ENCODE data around the gene GZMH.

- TF ChIP-seq, protein P1, sequence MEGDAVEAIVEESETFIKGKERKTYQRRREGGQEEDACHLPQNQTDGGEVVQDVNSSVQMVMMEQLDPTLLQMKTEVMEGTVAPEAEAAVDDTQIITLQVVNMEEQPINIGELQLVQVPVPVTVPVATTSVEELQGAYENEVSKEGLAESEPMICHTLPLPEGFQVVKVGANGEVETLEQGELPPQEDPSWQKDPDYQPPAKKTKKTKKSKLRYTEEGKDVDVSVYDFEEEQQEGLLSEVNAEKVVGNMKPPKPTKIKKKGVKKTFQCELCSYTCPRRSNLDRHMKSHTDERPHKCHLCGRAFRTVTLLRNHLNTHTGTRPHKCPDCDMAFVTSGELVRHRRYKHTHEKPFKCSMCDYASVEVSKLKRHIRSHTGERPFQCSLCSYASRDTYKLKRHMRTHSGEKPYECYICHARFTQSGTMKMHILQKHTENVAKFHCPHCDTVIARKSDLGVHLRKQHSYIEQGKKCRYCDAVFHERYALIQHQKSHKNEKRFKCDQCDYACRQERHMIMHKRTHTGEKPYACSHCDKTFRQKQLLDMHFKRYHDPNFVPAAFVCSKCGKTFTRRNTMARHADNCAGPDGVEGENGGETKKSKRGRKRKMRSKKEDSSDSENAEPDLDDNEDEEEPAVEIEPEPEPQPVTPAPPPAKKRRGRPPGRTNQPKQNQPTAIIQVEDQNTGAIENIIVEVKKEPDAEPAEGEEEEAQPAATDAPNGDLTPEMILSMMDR (conservative IDR thresholded peaks at IDR 0.05), result no peak
- TF ChIP-seq ZFX (IDR thresholded peaks at IDR 0.05), result no peak
These were observed 23.9 kb upstream of the GZMH start for GRCh38 chr14:24633353-24633752.

Data from C4-2B (cell line).